ENCODE results near the gene PLCZ1. TPM values are rescaled to one million over a fixed set of nuclear protein-coding genes. Genes with fewer than 3 reads are reported as not detected.

Gene PLCZ1
- total and polyA plus RNA-seq, 2 donors (not counting 3 experiments of a cell fraction or from before 2014, with no cell fraction given) = not detected

DNA sequence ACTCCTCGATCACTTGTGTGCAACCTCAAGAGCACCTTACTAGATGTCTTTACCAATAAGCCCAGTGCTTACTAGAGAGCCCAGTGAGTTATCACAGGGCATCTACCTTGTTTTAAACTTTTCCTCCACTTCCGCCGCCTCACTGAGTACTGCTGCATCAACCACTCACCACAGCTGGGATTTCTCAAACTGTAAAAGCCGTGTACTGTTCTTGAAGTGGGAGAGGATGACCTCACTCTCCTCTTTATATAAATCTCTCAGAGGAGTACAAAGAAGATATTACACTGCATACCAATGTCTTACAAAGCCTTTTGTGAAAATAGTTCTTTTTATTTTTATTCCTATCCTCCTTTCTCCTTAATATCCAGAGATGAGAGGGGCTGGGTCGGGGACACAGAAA, 94.1 kb downstream of the PLCZ1 start:
- no peaks in the 10 kb centered on the region for H3K4me1 ChIP-seq (ENCODE audit: control insufficient read depth, extremely low read depth, insufficient read depth, low read length)
- no peaks in the 10 kb centered on the region for H3K79me2 ChIP-seq (ENCODE audit: control insufficient read depth, insufficient read depth, low read length)
- H3K4me2 ChIP-seq (ENCODE audit: insufficient read depth, low read length) = no peak overlapping the region
- H3K9me1 ChIP-seq (replicated peaks; ENCODE audit: control insufficient read depth, extremely low read depth, insufficient read depth, low read length) = no peaks in the 10 kb centered on the region
- H3K9me3 ChIP-seq (replicated peaks; ENCODE audit: control insufficient read depth, insufficient read depth, low read length) = no peaks in the 10 kb centered on the region
- H3K27me3 ChIP-seq (ENCODE audit: control insufficient read depth in 2 of 2, insufficient read depth in 2 of 2, low read length in 2 of 2) = no peaks in the 10 kb centered on the region
- no TSS peak for BruUV-seq (replicated peaks)
- dilution Hi-C loops (cut with MboI; ENCODE audit: extremely low pct_ligation_motif_present, low sequenced_read_pairs) (no loop called here), intact Hi-C loops (cut with micrococcal nuclease) (no loop called here)
- H2AFZ ChIP-seq (ENCODE audit: low read depth, low read length) = no peak overlapping the region
- H3K36me3 ChIP-seq (ENCODE audit: control insufficient read depth in 2 of 2, extremely low read depth in 1 of 2, insufficient read depth in 2 of 2, low read length in 2 of 2) = no peaks in the 10 kb centered on the region
- no peak overlapping the region for H3K9ac ChIP-seq (replicated peaks; ENCODE audit: extremely low read depth, insufficient read depth, low read length)
- ChIA-PET CTCF (no interaction called here), POLR2A (no interaction called here)
- H3K27ac ChIP-seq (ENCODE audit: insufficient read depth, low read depth, low read length) = no peak overlapping the region
- DNase-seq (ENCODE audit: low read depth, low spot score) (no peak), FAIRE-seq (no peak)
- no peak for TF ChIP-seq POLR2A (IDR thresholded peaks at IDR 0.05; ENCODE audit: low read depth, low read length)
- TF ChIP-seq, protein P1, sequence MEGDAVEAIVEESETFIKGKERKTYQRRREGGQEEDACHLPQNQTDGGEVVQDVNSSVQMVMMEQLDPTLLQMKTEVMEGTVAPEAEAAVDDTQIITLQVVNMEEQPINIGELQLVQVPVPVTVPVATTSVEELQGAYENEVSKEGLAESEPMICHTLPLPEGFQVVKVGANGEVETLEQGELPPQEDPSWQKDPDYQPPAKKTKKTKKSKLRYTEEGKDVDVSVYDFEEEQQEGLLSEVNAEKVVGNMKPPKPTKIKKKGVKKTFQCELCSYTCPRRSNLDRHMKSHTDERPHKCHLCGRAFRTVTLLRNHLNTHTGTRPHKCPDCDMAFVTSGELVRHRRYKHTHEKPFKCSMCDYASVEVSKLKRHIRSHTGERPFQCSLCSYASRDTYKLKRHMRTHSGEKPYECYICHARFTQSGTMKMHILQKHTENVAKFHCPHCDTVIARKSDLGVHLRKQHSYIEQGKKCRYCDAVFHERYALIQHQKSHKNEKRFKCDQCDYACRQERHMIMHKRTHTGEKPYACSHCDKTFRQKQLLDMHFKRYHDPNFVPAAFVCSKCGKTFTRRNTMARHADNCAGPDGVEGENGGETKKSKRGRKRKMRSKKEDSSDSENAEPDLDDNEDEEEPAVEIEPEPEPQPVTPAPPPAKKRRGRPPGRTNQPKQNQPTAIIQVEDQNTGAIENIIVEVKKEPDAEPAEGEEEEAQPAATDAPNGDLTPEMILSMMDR (IDR thresholded peaks at IDR 0.05; ENCODE audit: extremely low read depth in 1 of 2, insufficient read depth in 1 of 2, low read depth in 1 of 2, low read length in 2 of 2) = no peak
- TF ChIP-seq POLR2AphosphoS5 (IDR thresholded peaks at IDR 0.05; ENCODE audit: insufficient read depth, low read depth, low read length) = no peak
- no peak for TF ChIP-seq EZH2 (IDR thresholded peaks at IDR 0.05; ENCODE audit: borderline replicate concordance, low read depth, low read length, severe bottlenecking)
- TF ChIP-seq GATA2 (IDR thresholded peaks at IDR 0.05; ENCODE audit: insufficient read depth, insufficient read length, low read depth, low read length) = no peak
- TF ChIP-seq, protein P2, sequence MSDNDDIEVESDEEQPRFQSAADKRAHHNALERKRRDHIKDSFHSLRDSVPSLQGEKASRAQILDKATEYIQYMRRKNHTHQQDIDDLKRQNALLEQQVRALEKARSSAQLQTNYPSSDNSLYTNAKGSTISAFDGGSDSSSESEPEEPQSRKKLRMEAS (IDR thresholded peaks at IDR 0.05; ENCODE audit: insufficient read depth, insufficient read length) = no peak
- no peak for TF ChIP-seq JUN (IDR thresholded peaks at IDR 0.05; ENCODE audit: borderline replicate concordance, insufficient read depth, insufficient read length, low read depth)
- TF ChIP-seq MYC (IDR thresholded peaks at IDR 0.05; ENCODE audit: low read depth, low read length) = no peak
- TF ChIP-seq FOS (IDR thresholded peaks at IDR 0.05; ENCODE audit: borderline replicate concordance, insufficient read depth, low read length) = no peak
- H3K4me3 ChIP-seq (replicated peaks in 1 of 3; ENCODE audit: insufficient read depth in 1 of 3, low read depth in 1 of 3, low read length in 3 of 3) = no peak overlapping the region
- H4K20me1 ChIP-seq (replicated peaks; ENCODE audit: control insufficient read depth, extremely low read depth, insufficient read depth, low read length) = no peaks in the 10 kb centered on the region
